Raji (cell line): ENCODE measurements around the gene PRDX6.

ENCODE experiments used
- POLR2A ChIP-seq: IDR thresholded peaks from 2 replicates; pipeline ENCODE4 v1.6.1; 2011; ENCODE audit warnings: low read depth, low read length, control low read depth; ENCODE audit not compliant: insufficient read depth

The PRDX6 gene

DNA sequence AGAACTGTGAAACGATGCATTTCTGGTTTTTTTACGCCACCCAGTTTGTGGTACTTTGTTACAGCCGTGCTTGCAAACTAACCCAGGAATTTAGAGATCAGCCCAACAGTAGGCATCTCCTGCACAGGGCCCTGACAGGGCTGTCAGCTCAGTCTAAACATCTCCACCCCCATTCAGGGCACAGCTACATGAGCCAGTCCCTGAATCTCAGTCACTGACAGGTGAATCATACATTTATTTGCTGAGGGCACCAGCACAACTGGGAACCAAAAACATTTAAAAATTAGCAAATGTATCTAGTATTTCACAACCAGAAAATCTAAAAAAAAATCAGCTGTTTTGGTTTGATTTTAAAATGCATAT lies 30.7 kb downstream of the PRDX6 start:
- no peak for TF ChIP-seq POLR2A

DNA sequence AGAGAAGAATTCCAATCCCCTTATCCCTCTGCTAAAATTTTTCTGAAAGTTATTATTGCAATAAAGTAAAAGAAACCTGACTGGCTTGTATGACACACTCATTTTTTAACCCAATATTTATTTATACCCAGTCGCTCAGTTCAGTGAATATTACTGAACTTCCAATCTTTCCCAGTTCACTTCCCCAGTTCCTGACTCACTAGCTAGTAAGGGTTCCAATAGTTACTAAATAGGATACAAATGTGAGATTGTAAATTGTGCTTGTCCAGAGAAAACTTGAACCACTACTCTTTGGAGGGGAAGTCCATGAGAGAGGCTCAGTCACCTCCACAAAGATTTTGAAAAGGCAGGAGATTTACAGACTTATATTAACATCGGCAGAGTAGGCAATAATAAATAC lies 31.4 kb downstream of the PRDX6 start:
- no peak for TF ChIP-seq POLR2A

DNA sequence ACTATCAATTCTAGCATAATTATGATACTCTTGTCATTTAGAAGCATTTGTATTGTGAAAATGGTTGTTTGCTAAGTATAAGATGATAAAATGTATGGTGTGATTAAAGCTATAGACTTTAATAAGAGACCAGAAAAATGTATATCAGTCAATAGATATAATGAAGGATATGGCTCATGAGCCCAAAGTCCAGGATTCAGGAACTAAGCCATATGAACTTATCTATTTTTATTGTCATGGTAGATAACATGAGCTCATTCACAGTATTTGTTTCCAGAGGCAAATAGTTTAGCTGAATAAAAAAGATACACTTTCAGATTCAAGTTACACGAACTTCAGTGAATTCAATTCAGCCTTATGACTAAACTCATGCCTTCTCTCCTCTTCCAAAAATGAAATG lies 32.7 kb downstream of the PRDX6 start:
- TF ChIP-seq POLR2A, result no peak

DNA sequence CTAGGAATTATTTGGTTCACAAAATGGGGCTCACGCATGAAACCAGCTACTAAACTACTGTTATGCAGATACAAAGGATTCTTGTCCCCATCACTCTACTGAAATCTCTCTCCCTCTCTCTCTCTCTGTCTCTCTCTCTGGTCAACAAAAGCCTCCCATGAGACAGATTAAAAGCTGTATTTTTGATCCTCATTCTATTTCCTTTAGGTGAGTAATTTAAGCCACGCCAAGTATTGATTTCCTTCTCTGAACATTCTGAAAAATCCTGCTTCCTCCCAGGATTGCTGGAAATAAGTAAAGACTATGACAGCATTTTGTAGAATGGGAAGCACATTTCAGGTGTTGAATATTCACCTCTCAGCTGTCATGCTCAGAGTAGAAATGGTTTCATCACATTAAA lies 43.7 kb downstream of the PRDX6 start:
- no peak for TF ChIP-seq POLR2A

DNA sequence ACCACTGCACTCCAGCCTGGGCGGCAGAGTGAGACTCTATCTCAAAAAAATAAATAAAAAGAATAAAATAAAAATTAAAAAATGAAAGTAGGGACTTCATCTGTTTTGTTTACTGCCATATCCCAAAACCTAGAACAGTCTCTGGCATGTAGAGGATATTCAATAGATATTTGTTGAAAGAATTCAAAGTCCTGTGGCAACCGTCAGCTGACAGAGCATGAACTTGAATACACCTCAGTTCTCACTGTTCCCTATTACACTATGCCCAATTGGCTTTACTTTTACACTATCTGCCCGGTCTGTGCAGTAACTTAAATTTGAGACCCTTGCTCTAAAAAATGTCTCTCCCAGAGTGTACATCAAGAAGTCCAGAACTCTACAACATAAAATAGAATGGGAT lies 46.2 kb downstream of the PRDX6 start:
- TF ChIP-seq POLR2A, result no peak

DNA sequence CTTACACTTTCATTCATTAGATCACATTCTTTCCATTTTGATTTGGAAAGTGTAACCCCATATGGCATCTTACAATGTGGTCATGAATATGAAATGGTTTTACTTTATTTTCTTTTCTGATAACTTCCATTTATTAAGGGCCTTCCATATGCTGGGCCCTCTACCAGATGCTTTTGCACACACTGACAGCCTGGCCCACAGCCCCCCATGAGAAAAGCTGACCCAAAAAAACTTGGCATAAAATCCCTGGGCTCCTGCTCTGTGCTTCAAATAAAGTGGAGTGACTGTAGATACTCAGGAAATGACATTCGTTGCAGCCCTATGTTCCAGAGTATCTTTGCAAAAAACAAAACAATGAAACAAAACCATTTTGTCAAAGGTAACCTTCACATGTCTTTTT lies 48.8 kb downstream of the PRDX6 start:
- TF ChIP-seq POLR2A, result no peak

DNA sequence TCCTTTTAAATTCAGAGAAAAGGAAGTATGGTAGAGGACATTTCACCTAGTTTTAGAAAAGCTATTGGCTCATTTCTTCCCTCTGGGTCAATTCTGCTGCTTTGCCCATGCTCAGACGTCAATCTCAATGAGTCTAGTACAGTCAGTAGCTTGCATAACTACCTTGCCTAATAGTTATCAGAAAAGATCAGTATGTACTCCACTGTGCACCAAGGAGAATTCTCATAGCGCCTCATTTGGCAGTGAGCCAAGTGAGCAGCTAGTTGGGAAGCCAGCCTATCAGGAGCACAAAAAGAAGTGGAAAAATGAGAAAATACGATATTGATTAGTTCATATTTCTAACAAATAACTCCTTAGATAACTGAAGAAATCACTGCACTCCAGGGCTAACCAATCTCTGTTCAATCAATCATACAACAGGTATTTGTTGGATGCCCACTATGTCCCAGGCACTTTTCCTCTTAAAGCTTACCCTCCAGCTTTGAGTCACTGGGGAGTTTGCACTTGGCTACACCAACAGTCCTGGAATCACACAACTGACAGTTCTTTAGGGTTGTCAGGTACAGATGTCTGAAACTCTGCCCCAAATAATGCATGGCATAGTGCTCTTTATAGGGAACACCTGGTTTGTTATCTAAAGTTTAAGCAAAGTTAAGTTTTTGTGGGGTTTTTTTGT lies 50.2 kb downstream of the PRDX6 start:
- TF ChIP-seq POLR2A, result no peak

DNA sequence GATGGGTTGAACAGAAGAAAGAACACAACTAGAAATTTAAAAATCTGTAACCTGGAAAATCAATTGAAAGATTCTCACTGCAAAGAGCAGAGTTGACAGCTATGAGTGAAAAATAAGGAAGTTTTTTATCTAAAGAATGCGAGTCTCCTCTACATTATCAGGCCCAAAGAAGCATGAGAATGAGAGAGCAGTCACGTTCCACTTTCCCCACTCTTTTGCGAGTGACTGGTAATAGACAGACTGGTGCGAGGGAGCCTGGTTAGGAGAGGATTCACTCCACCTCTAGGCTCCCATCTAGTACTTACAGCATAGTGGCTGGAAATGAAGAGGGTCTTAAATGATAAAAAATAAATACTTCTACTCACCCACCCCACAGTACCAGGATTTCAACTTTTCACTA lies 52.0 kb downstream of the PRDX6 start:
- no peak for TF ChIP-seq POLR2A

DNA sequence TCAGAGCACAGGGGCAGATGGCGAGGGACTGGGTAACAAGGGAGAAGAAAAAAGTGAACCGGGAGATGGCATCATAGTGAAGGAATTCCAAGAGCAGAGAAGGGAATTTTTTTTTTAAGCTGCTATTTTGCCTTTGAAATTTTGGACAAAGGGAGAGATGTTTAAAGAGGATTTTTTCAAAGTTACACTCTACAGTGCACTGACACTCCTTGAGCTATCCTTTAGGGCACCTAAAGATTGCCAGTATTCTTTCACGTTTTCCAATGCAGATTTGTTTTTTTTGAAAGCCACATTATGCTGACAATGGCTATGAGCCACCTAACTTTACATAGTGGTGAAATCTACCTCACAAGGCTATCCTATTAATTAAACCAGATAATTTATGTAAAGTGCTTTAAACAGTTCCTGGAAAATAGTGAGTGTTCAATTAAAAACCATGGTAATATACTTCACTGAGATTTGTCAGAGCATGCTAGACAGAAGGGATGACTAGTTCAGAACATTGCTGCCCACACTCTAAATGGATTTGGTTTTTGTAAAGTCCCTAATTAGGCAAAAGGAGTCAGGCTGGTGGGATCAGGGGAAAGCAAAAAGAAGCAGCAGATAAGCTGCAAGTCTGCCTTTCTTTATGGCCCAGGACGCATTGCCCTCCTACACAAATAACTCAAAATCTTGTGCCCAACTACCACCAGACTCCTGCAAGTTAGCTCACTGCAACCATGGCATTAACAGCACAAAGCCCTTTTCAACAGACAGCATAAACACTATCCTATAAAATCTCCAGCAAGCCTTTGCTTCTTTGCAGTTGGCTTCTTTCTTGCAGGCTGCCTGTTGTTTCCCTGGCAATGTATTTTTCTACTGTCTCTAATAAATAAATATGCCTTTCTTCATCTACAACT lies 53.9 kb downstream of the PRDX6 start:
- TF ChIP-seq POLR2A, result no peak

DNA sequence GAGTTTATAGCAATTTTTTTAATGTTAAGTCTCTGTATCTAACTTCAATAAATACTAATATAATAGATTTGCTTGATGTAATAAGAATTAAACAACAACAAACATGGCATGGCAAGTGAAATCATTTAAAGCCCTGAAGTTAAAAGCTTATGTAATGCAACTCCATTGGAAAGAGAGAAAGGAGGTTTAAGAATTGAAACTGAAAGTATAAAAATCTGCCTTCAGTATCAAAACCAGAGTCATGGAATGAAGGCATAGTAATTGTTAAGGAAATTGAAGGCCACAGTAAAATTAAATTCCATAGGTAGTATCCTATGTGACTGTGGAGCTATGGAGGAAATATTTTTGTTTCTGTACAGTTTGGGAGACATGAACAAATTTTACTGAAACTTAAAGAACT lies 55.1 kb downstream of the PRDX6 start:
- no peak for TF ChIP-seq POLR2A

DNA sequence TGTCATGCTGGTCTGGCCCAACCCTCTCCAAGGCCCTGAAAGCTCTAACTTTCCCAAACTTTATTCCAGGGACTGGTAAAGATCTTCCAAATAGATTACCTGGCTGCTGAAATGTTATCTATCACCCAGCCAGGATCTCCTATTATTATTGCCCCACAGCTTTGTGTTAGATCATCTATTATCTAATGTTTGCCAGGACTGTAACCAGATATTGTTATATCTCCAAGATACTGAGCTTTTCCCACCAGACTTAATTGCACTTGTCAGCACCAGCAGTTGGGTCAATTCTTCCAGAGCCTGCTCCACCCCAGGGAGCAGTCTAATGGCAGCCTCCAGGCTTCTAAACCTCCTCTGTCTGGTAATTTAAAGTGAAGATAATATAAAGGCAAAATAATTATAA lies 59.1 kb downstream of the PRDX6 start:
- no peak for TF ChIP-seq POLR2A
